K562 (cell line): Measurements from ENCODE around the gene MDM1. TPM values are rescaled to one million over a fixed set of nuclear protein-coding genes. Genes with fewer than 3 reads are reported as not detected.

ENCODE experiments used
- BCL6 ChIP-seq: fragments of 250-450 bp; sonication (Bioruptor Pico); IDR thresholded peaks from 2 replicates; pipeline ENCODE4 v1.4.0; 2020
- KAT7 ChIP-seq: sonication (generic); formaldehyde crosslinking; IDR thresholded peaks from 2 replicates; pipeline ENCODE4 v1.8.0; 2022; ENCODE audit warnings: missing genetic modification reagents, mild to moderate bottlenecking, borderline replicate concordance
- LEF1 ChIP-seq: fragments of 450-650 bp; IDR thresholded peaks from 2 replicates; pipeline ENCODE4 v1.6.1; 2016; ENCODE audit warnings: mild to moderate bottlenecking
- MAZ ChIP-seq, 2 experiments: fragments of 450-650 bp in 1 of 2; sonication (generic) in 1 of 2; formaldehyde crosslinking; IDR thresholded peaks in 1 of 2; conservative IDR thresholded peaks in 1 of 2; 2 replicates each; pipeline versions ENCODE4 v1.4.0 to v1.5.0; 2020; ENCODE audit warnings: mild to moderate bottlenecking in 1 of 2, missing genetic modification reagents in 1 of 2
- RCOR1 ChIP-seq, 2 experiments: IDR thresholded peaks; 2 replicates each; pipeline ENCODE4 v1.6.1; 2012; ENCODE audit warnings: low read depth in 2 of 2, low read length in 2 of 2, borderline replicate concordance in 1 of 2, improper control_type of control experiment in 1 of 2
- SREBF2 ChIP-seq: sonication (generic); formaldehyde crosslinking; IDR thresholded peaks from 2 replicates; pipeline ENCODE4 v1.4.0; 2020; ENCODE audit warnings: mild to moderate bottlenecking, missing genetic modification reagents
- ZNF668 ChIP-seq: fragments of 250-450 bp; sonication (Bioruptor Pico); IDR thresholded peaks from 2 replicates; pipeline ENCODE4 v1.8.0; 2022; ENCODE audit warnings: mild to moderate bottlenecking, inconsistent platforms
- polyA plus RNA-seq, 8 experiments: library from polyadenylated mRNA; depleted of rRNA in 4 of 8; stranded (reverse) in 5 of 8; unstranded in 3 of 8; fragments of >200 nt; fragmentation: Nextera tagmentation in 2 of 8; fragmentation: Illumina TruSeq in 1 of 8; extraction: Ambion mirVana in 2 of 8; extraction: Trizol in 1 of 8; gene quantifications; 2 replicates each; pipeline versions ENCODE4 v1.2.1 to v1.2.3, GENCODE V29; 2011 to 2014; ENCODE audit warnings: inconsistent platforms in 1 of 8, missing spikeins in 1 of 8
- total RNA-seq, 7 experiments: library from RNA; depleted of rRNA in 6 of 7; stranded (reverse); fragments of >200 nt in 6 of 7; fragmentation: Illumina TruSeq in 2 of 7; extraction: Trizol in 2 of 7; gene quantifications; 2 replicates each; pipeline versions ENCODE4 v1.2.1 to v1.2.3, GENCODE V29; 2011 to 2021; ENCODE audit warnings: low replicate concordance in 1 of 7
- TF ChIP-seq, protein P1 (sequence below): sonication (generic); formaldehyde crosslinking; IDR thresholded peaks from 2 replicates; pipeline ENCODE4 v1.8.0; 2022; ENCODE audit warnings: mild to moderate bottlenecking, missing genetic modification reagents
- TF ChIP-seq, protein P2 (sequence below), 2 experiments: fragments of 150-350 bp in 1 of 2; IDR thresholded peaks; 2 replicates each; pipeline ENCODE4 v1.6.1; 2012 to 2016; ENCODE audit warnings: low read depth in 2 of 2, low read length in 2 of 2, mild to moderate bottlenecking in 1 of 2, moderate library complexity in 1 of 2
- TF ChIP-seq, protein P3 (sequence below): fragments of 450-650 bp; formaldehyde crosslinking; IDR thresholded peaks from 2 replicates; pipeline ENCODE4 v1.4.0; 2020; ENCODE audit warnings: mild to moderate bottlenecking

Gene MDM1
- total and polyA plus RNA-seq, 9 of the 15 experiments (the other 6 are each of a cell fraction or from before 2014, with no cell fraction given) = 7.5 to 16.8 (median 13.1) TPM

DNA sequence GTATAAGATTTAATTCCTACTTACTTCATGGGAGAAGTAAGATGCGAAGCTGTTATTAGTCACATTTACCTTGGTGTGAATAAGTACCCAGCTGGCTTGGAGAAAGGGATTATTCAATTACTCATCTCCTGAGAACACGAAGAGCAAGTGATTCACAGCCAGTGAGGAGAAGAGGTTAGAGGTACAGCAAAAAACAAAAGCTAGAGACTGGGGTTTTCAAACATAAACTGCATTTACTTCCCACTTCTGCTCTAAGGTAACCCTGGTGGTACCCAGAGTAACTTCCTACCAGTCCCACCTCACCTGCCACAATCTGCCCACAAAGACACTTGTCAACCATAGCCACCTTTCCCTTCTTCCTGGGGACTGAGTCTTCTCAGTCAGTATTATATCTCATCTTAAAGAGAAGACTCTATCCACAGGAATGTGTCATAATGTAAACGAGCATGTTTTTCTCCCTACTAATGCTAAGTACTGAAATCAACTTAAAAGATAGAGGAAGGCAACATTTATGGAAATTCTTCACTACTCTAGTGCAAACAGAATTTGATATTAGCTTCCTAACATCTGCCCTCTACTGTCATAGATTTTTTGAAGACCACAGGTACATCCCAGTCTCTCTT is 72.7 kb downstream of the MDM1 start (continued):
- TF ChIP-seq, protein P1, sequence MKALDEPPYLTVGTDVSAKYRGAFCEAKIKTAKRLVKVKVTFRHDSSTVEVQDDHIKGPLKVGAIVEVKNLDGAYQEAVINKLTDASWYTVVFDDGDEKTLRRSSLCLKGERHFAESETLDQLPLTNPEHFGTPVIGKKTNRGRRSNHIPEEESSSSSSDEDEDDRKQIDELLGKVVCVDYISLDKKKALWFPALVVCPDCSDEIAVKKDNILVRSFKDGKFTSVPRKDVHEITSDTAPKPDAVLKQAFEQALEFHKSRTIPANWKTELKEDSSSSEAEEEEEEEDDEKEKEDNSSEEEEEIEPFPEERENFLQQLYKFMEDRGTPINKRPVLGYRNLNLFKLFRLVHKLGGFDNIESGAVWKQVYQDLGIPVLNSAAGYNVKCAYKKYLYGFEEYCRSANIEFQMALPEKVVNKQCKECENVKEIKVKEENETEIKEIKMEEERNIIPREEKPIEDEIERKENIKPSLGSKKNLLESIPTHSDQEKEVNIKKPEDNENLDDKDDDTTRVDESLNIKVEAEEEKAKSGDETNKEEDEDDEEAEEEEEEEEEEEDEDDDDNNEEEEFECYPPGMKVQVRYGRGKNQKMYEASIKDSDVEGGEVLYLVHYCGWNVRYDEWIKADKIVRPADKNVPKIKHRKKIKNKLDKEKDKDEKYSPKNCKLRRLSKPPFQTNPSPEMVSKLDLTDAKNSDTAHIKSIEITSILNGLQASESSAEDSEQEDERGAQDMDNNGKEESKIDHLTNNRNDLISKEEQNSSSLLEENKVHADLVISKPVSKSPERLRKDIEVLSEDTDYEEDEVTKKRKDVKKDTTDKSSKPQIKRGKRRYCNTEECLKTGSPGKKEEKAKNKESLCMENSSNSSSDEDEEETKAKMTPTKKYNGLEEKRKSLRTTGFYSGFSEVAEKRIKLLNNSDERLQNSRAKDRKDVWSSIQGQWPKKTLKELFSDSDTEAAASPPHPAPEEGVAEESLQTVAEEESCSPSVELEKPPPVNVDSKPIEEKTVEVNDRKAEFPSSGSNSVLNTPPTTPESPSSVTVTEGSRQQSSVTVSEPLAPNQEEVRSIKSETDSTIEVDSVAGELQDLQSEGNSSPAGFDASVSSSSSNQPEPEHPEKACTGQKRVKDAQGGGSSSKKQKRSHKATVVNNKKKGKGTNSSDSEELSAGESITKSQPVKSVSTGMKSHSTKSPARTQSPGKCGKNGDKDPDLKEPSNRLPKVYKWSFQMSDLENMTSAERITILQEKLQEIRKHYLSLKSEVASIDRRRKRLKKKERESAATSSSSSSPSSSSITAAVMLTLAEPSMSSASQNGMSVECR (CRISPR knock-in tag) = no peak
- no peak for TF ChIP-seq BCL6 (CRISPR knock-in tag)
- no peak for TF ChIP-seq KAT7 (CRISPR knock-in tag)
- no peak for TF ChIP-seq MAZ (CRISPR knock-in tag; conservative IDR thresholded peaks at IDR 0.05 in 1 of 2, IDR thresholded peaks at IDR 0.05 in 1 of 2)
- TF ChIP-seq, protein P2, sequence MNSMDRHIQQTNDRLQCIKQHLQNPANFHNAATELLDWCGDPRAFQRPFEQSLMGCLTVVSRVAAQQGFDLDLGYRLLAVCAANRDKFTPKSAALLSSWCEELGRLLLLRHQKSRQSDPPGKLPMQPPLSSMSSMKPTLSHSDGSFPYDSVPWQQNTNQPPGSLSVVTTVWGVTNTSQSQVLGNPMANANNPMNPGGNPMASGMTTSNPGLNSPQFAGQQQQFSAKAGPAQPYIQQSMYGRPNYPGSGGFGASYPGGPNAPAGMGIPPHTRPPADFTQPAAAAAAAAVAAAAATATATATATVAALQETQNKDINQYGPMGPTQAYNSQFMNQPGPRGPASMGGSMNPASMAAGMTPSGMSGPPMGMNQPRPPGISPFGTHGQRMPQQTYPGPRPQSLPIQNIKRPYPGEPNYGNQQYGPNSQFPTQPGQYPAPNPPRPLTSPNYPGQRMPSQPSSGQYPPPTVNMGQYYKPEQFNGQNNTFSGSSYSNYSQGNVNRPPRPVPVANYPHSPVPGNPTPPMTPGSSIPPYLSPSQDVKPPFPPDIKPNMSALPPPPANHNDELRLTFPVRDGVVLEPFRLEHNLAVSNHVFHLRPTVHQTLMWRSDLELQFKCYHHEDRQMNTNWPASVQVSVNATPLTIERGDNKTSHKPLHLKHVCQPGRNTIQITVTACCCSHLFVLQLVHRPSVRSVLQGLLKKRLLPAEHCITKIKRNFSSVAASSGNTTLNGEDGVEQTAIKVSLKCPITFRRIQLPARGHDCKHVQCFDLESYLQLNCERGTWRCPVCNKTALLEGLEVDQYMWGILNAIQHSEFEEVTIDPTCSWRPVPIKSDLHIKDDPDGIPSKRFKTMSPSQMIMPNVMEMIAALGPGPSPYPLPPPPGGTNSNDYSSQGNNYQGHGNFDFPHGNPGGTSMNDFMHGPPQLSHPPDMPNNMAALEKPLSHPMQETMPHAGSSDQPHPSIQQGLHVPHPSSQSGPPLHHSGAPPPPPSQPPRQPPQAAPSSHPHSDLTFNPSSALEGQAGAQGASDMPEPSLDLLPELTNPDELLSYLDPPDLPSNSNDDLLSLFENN (IDR thresholded peaks at IDR 0.05; ENCODE audit: low read depth in 2 of 2, low read length in 2 of 2) = no peak
- no peak for TF ChIP-seq LEF1
- TF ChIP-seq ZNF668 (CRISPR knock-in tag) = no peak
- TF ChIP-seq, protein P3, sequence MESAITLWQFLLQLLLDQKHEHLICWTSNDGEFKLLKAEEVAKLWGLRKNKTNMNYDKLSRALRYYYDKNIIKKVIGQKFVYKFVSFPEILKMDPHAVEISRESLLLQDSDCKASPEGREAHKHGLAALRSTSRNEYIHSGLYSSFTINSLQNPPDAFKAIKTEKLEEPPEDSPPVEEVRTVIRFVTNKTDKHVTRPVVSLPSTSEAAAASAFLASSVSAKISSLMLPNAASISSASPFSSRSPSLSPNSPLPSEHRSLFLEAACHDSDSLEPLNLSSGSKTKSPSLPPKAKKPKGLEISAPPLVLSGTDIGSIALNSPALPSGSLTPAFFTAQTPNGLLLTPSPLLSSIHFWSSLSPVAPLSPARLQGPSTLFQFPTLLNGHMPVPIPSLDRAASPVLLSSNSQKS (CRISPR knock-in tag) = no peak
- no peak for TF ChIP-seq RCOR1 (IDR thresholded peaks at IDR 0.05; ENCODE audit: borderline replicate concordance in 1 of 2, low read depth in 2 of 2, low read length in 2 of 2)
- TF ChIP-seq SREBF2 = no peak
